ENCODE results near the gene CCNJL. TPM values are rescaled to one million over a fixed set of nuclear protein-coding genes. Genes with fewer than 3 reads are reported as not detected.

Gene CCNJL
- total RNA-seq, 4 donors from 2014 or later, result under 0.01 to 5.8 (median 2.6) TPM; not detected in 1

- no peak for DNase-seq
- Histone ChIP-seq H3K36me3 (no peaks in the 10 kb centered on the region), H3K4me3 (no peak overlapping the region), H3K4me1 (peaks cover 0 to 7% of the 10 kb centered on the region in 2 donors), H3K9me3 (no peaks in the 10 kb centered on the region), H3K27me3 (no peaks in the 10 kb centered on the region), H3K27ac (no peak overlapping the region)
- intact Hi-C loops (cut with DNase I; ENCODE audit: low total_unique reads), result no loop called here
- no peak for TF ChIP-seq CTCF (IDR thresholded peaks at IDR 0.05)
- TF ChIP-seq POLR2A (IDR thresholded peaks at IDR 0.05), result no peak
Observed at GRCh38 chr5:160289356-160289651, 23.1 kb downstream of the CCNJL start.

GRCh38 chr5:160287378-160288051 is 24.8 kb downstream of the CCNJL start:
- Histone ChIP-seq H3K9me3 (no peaks in the 10 kb centered on the region), H3K4me3 (no peak overlapping the region), H3K27ac (peak overlapping the region in 1 of 2 donors; percentile 15), H3K4me1 (peaks cover 0 to 7% of the 10 kb centered on the region in 2 donors), H3K36me3 (no peaks in the 10 kb centered on the region), H3K27me3 (no peaks in the 10 kb centered on the region)
- intact Hi-C loops (cut with DNase I; ENCODE audit: low total_unique reads), result no loop called here
- DNase-seq, result peak in 1 of 2 donors; percentile 35
- TF ChIP-seq CTCF (IDR thresholded peaks at IDR 0.05), result no peak
- no peak for TF ChIP-seq POLR2A (IDR thresholded peaks at IDR 0.05)

- no peak for TF ChIP-seq POLR2A (IDR thresholded peaks at IDR 0.05)
- TF ChIP-seq CTCF (IDR thresholded peaks at IDR 0.05), result no peak
- H3K27ac ChIP-seq, result peak overlapping the region in 1 of 2 donors; percentile 15
- no peaks in the 10 kb centered on the region for H3K9me3 ChIP-seq
- no peak for DNase-seq
- H3K36me3 ChIP-seq, result no peaks in the 10 kb centered on the region
- no peaks in the 10 kb centered on the region for H3K27me3 ChIP-seq
- intact Hi-C loops (cut with DNase I; ENCODE audit: low total_unique reads), result no loop called here
- no peak overlapping the region for H3K4me3 ChIP-seq
- peaks cover 0 to 7% of the 10 kb centered on the region in 2 donors for H3K4me1 ChIP-seq
Observed at GRCh38 chr5:160286947-160287346, 25.4 kb downstream of the CCNJL start.

GRCh38 chr5:160285316-160285715 is 27.0 kb downstream of the CCNJL start:
- H3K27me3 ChIP-seq, result no peaks in the 10 kb centered on the region
- intact Hi-C loops (cut with DNase I; ENCODE audit: low total_unique reads), result no loop called here
- H3K4me1 ChIP-seq, result peaks cover 0 to 7% of the 10 kb centered on the region in 2 donors
- no peaks in the 10 kb centered on the region for H3K9me3 ChIP-seq
- TF ChIP-seq POLR2A (IDR thresholded peaks at IDR 0.05), result no peak
- no peak for TF ChIP-seq CTCF (IDR thresholded peaks at IDR 0.05)
- H3K27ac ChIP-seq, result no peak overlapping the region
- DNase-seq, result no peak
- H3K36me3 ChIP-seq, result no peaks in the 10 kb centered on the region
- no peak overlapping the region for H3K4me3 ChIP-seq

GRCh38 chr5:160284291-160284873 is 28.0 kb downstream of the CCNJL start:
- Histone ChIP-seq H3K27ac (no peak overlapping the region), H3K9me3 (no peaks in the 10 kb centered on the region), H3K36me3 (no peaks in the 10 kb centered on the region), H3K4me3 (no peak overlapping the region), H3K27me3 (no peaks in the 10 kb centered on the region), H3K4me1 (peaks cover 0 to 7% of the 10 kb centered on the region in 2 donors)
- DNase-seq, result no peak
- no peak for TF ChIP-seq CTCF (IDR thresholded peaks at IDR 0.05)
- TF ChIP-seq POLR2A (IDR thresholded peaks at IDR 0.05), result no peak
- intact Hi-C loops (cut with DNase I; ENCODE audit: low total_unique reads), result no loop called here

Data from uterus (tissue), 4 donors.